ENCODE measurements around the gene NRF1. TPM values are rescaled to one million over a fixed set of nuclear protein-coding genes. Genes with fewer than 3 reads are reported as not detected.
A peak's percentile ranks its signal among the peaks of the same experiment; 100 is the strongest.
"Not testable (repeated sequence)": the region's sequence is repeated elsewhere in the genome, so short reads cannot be mapped to it uniquely, and the experiment has no call there.

NRF1 gene
- total RNA-seq, 2 donors from 2014 or later: 19.2 to 37.6 TPM

- H3K27me3 ChIP-seq (replicated peaks; ENCODE audit: insufficient read depth): no peaks in the 10 kb centered on the region
- no peaks in the 10 kb centered on the region for H3K9me3 ChIP-seq
- no peak overlapping the region for H3K27ac ChIP-seq
- H3K4me3 ChIP-seq: no peak overlapping the region
- peaks cover 3 to 7% of the 10 kb centered on the region in 2 donors for H3K4me1 ChIP-seq (ENCODE audit: control insufficient read depth in 1 of 2, low read depth in 2 of 2)
- no peak for ATAC-seq (ENCODE audit: insufficient number of reproducible peaks, low FRiP score, low read depth)
- no peaks in the 10 kb centered on the region for H3K36me3 ChIP-seq
- DNase-seq (ENCODE audit: low spot score): no peak
- TF ChIP-seq CTCF (IDR thresholded peaks at IDR 0.05): no peak
Observed at GRCh38 chr7:129626896-129627295, 15.4 kb downstream of the NRF1 start.

DNA sequence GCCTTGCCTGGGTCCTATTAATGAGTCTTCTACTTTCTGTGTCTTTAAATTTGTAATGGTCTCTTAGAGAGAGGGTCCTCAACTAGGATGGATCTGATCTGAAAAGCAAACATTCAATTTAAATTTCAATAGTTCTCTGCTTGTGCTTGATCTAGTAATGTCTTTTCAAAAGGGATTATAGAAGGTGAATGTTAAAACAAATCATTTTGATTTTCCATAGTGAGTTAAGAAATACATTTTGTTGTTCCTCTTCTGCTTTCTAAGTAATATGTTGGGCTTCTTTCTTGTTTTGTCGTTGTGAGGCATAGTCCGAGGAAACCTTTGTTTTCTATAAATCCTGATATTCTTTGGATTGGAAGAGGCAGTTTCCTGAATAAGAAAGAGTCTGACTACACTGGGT, 18.8 kb downstream of the NRF1 start:
- Histone ChIP-seq H3K4me3 (no peak overlapping the region), H3K4me1 (ENCODE audit: control insufficient read depth in 1 of 2, low read depth in 2 of 2) (no peaks in the 10 kb centered on the region), H3K27ac (no peak overlapping the region), H3K36me3 (no peaks in the 10 kb centered on the region), H3K9me3 (no peaks in the 10 kb centered on the region), H3K27me3 (replicated peaks; ENCODE audit: insufficient read depth) (no peaks in the 10 kb centered on the region)
- ATAC-seq (ENCODE audit: insufficient number of reproducible peaks, low FRiP score, low read depth) (no peak), DNase-seq (ENCODE audit: low spot score) (no peak)
- no peak for TF ChIP-seq CTCF (IDR thresholded peaks at IDR 0.05)

DNA sequence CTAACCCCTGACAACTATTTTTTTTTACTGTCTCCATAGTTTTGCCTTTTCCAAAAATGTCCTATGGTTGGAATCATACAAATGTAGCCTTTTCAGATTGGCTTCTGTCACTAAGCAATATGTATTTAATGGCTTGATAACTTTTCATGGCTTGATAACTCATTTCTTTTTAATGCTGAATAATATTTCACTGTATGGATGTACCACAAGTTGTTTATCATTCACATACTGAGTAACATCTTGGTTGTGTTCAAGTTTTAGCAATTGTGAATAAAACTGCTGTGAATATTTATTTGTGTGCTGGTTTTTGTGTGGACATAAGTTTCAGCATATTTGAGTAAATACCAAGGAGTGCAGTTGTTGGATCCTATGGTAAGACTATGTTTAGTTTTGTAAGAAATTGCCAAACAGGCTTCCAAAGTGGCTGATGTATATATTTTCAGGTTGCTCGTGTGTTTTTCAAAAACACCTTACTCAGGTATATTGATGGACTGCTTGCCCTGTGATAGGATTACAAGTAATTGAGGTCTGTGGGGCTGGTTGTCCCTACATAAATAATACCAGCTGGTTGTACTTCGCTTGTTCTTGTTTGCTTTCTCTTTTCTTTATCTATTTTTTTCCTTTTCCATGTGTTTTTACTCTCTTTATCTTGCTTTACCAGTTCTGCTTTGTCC, 23.0 kb downstream of the NRF1 start:
- no peak overlapping the region for H3K27ac ChIP-seq
- no peaks in the 10 kb centered on the region for H3K27me3 ChIP-seq (replicated peaks; ENCODE audit: insufficient read depth)
- H3K4me1 ChIP-seq (ENCODE audit: control insufficient read depth in 1 of 2, low read depth in 2 of 2): no peaks in the 10 kb centered on the region
- DNase-seq (ENCODE audit: low spot score) (no peak), ATAC-seq (ENCODE audit: insufficient number of reproducible peaks, low FRiP score, low read depth) (no peak)
- no peak for TF ChIP-seq CTCF (IDR thresholded peaks at IDR 0.05)
- H3K4me3 ChIP-seq: no peak overlapping the region
- H3K36me3 ChIP-seq: no peaks in the 10 kb centered on the region
- no peaks in the 10 kb centered on the region for H3K9me3 ChIP-seq

- Histone ChIP-seq H3K27ac (no peak overlapping the region), H3K27me3 (replicated peaks; ENCODE audit: insufficient read depth) (no peaks in the 10 kb centered on the region), H3K9me3 (no peaks in the 10 kb centered on the region), H3K36me3 (no peaks in the 10 kb centered on the region), H3K4me1 (ENCODE audit: control insufficient read depth in 1 of 2, low read depth in 2 of 2) (no peaks in the 10 kb centered on the region), H3K4me3 (no peak overlapping the region)
- ATAC-seq (ENCODE audit: insufficient number of reproducible peaks, low FRiP score, low read depth) (no peak), DNase-seq (ENCODE audit: low spot score) (no peak)
- peak; percentile 61 for TF ChIP-seq CTCF (IDR thresholded peaks at IDR 0.05)
Observed at GRCh38 chr7:129635300-129636029, 23.9 kb downstream of the NRF1 start.

DNA sequence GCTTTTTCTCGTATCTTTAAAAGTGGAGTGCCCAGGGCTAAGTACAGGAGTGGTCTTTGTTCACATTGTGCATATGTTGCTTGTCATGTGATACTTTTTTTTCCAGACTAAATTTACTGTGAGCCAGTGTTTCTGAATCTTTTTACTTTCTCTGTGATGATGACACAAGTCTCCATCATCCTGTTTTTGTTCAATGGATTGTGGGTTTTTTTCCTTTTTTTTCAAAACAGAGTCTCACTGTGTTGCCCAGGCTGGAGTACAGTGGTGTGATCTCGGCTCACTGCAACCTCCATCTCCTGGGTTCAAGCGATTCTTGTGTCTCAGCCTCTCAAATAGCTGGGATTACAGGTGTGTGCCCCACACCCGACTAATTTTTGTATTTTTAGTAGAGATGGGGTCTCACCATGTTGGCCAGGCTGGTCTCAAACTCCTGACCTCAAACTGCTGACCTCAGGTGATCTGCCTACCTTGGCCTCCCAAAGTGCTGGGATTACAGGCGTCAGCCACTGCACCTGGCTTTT, 24.6 kb downstream of the NRF1 start:
- not testable (repeated sequence) for H3K9me3 ChIP-seq; H3K27ac ChIP-seq; H3K4me3 ChIP-seq; ATAC-seq (ENCODE audit: insufficient number of reproducible peaks, low FRiP score, low read depth); H3K27me3 ChIP-seq (replicated peaks; ENCODE audit: insufficient read depth); H3K36me3 ChIP-seq; H3K4me1 ChIP-seq (ENCODE audit: control insufficient read depth in 1 of 2, low read depth in 2 of 2); DNase-seq (ENCODE audit: low spot score)

Measured in thoracic aorta (tissue), 2 donors.